ENCODE results near the gene TMEM59. TPM values are rescaled to one million over a fixed set of nuclear protein-coding genes. Genes with fewer than 3 reads are reported as not detected.

TMEM59 gene
- total RNA-seq, 1 experiment from 2014 or later = 239 TPM

GRCh38 chr1:54011316-54012007, 41.5 kb downstream of the TMEM59 start:
- Histone ChIP-seq H3K36me3 (ENCODE audit: low read depth) (no peaks in the 10 kb centered on the region), H3K79me2 (ENCODE audit: low read depth) (no peaks in the 10 kb centered on the region), H3K27me3 (ENCODE audit: insufficient read depth, low read depth) (no peaks in the 10 kb centered on the region; the same call in 1 of the 2 replicates), H3K4me2 (no peak overlapping the region), H3K9me2 (ENCODE audit: insufficient read depth) (no peaks in the 10 kb centered on the region), H4K20me1 (ENCODE audit: insufficient read depth) (no peaks in the 10 kb centered on the region), H3K27ac (no peak overlapping the region), H3K4me3 (no peak overlapping the region), H3K9me3 (ENCODE audit: insufficient read depth, low read depth) (no peaks in the 10 kb centered on the region), H3F3A (ENCODE audit: insufficient read depth, low read depth) (peaks cover 15% of the 10 kb centered on the region), H3K4me1 (replicated peaks; ENCODE audit: insufficient read depth) (peaks cover 17% of the 10 kb centered on the region), H2AFZ (no peak overlapping the region)
- POLR2A ChIA-PET (ENCODE audit: unreplicated experiment) = no interaction called here
- DNase-seq = no peak
- TF ChIP-seq EZH2 (IDR thresholded peaks at IDR 0.05; ENCODE audit: low read depth) (no peak), CTCF (conservative IDR thresholded peaks at IDR 0.05) (no peak)
- no TSS peak for BruUV-seq (replicated peaks)
- CTCF ChIA-PET = interaction anchor here (0.6 kb wide), 1 partner anchor 12 kb away, joined by 3 read pairs; no protein-coding TSS in a partner anchor
- intact Hi-C loops (cut with micrococcal nuclease; ENCODE audit: unreplicated experiment) = no loop called here

DNA sequence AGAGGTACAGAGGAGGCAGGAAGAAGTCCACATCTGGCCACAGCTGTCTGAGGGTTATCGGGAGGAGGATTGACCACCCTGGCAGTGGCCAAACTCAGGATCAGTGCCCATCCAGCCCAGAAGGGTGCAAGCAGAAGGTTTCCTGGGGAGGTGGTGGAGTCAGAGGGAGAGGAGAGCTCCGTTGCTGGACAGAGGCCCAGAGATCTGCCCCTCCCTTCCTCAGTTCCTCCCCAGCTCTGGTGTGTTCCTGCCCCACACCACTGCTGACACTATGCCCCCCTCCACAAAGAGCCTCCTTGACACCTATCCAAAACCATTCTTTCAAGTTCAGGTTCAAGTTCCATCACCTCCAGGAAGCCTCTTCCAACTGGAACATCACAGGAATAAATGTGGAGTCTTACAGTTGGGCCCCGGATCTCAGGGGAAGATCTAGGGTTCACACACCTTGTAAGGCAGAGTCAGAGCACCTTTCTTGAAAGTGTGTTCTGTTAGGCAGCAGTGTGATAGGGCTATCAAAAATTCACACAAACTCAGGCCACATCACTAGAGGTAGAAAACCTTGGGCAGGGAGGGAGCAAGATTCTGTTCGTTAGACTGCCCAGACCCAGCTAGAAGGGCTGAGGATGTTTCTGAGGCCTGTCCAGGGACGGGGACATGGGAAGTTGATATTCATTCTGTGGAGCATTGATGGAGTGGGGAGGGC, 42.4 kb downstream of the TMEM59 start:
- Histone ChIP-seq H3K4me1 (replicated peaks; ENCODE audit: insufficient read depth) (peaks cover 10% of the 10 kb centered on the region), H2AFZ (no peak overlapping the region), H3K9me2 (ENCODE audit: insufficient read depth) (no peaks in the 10 kb centered on the region), H3K27me3 (ENCODE audit: insufficient read depth, low read depth) (no peaks in the 10 kb centered on the region; the same call in 1 of the 2 replicates), H3K4me2 (no peak overlapping the region), H3K79me2 (ENCODE audit: low read depth) (no peaks in the 10 kb centered on the region), H3K27ac (no peak overlapping the region), H3K4me3 (no peak overlapping the region), H3F3A (ENCODE audit: insufficient read depth, low read depth) (peaks cover 9% of the 10 kb centered on the region; the same call in 1 of the 2 replicates), H3K36me3 (ENCODE audit: low read depth) (no peaks in the 10 kb centered on the region), H3K9me3 (ENCODE audit: insufficient read depth, low read depth) (no peaks in the 10 kb centered on the region), H4K20me1 (ENCODE audit: insufficient read depth) (no peaks in the 10 kb centered on the region)
- ChIA-PET CTCF (no interaction called here), POLR2A (ENCODE audit: unreplicated experiment) (no interaction called here)
- no peak for DNase-seq
- intact Hi-C loops (cut with micrococcal nuclease; ENCODE audit: unreplicated experiment) = no loop called here
- no peak for TF ChIP-seq CTCF (conservative IDR thresholded peaks at IDR 0.05)
- TF ChIP-seq EZH2 (IDR thresholded peaks at IDR 0.05; ENCODE audit: low read depth) = no peak
- no TSS peak for BruUV-seq (replicated peaks)

- intact Hi-C loops (cut with micrococcal nuclease; ENCODE audit: unreplicated experiment) = no loop called here
- Histone ChIP-seq H3K4me1 (replicated peaks; ENCODE audit: insufficient read depth) (no peaks in the 10 kb centered on the region), H3K36me3 (ENCODE audit: low read depth) (no peaks in the 10 kb centered on the region), H3K4me3 (no peak overlapping the region), H2AFZ (no peak overlapping the region), H3K27ac (no peak overlapping the region), H3K9me3 (ENCODE audit: insufficient read depth, low read depth) (no peaks in the 10 kb centered on the region), H3F3A (ENCODE audit: insufficient read depth, low read depth) (no peaks in the 10 kb centered on the region), H3K4me2 (no peak overlapping the region), H3K79me2 (ENCODE audit: low read depth) (no peaks in the 10 kb centered on the region), H3K9me2 (ENCODE audit: insufficient read depth) (no peaks in the 10 kb centered on the region), H4K20me1 (ENCODE audit: insufficient read depth) (no peaks in the 10 kb centered on the region), H3K27me3 (ENCODE audit: insufficient read depth, low read depth) (no peaks in the 10 kb centered on the region; the same call in 1 of the 2 replicates)
- TF ChIP-seq CTCF (conservative IDR thresholded peaks at IDR 0.05) (no peak), EZH2 (IDR thresholded peaks at IDR 0.05; ENCODE audit: low read depth) (no peak)
- POLR2A ChIA-PET (ENCODE audit: unreplicated experiment) = interaction anchor here (0.6 kb wide), 1 partner anchor 42 kb away, joined by 8 read pairs; no protein-coding TSS in a partner anchor
- DNase-seq = no peak
- CTCF ChIA-PET = no interaction called here
- BruUV-seq (replicated peaks) = no TSS peak
Measured at GRCh38 chr1:54009406-54009805, 43.6 kb downstream of the TMEM59 start.

Measured in PC-9 (cell line).